Tibial nerve (tissue), 4 donors: ENCODE data around the gene FER1L5.

Experiments used
- CTCF ChIP-seq, 5 experiments: fragments of 200-600 bp in 3 of 5; fragments of 450-650 bp in 2 of 5; sonication (generic) in 3 of 5; IDR thresholded peaks; one replicate each; pipeline ENCODE4 v1.5.1; 2016 to 2019; ENCODE audit warnings: antibody characterized with exemption in 5 of 5, mild to moderate bottlenecking in 3 of 5, moderate library complexity in 2 of 5
- EP300 ChIP-seq, 2 donors: sonication (generic); formaldehyde crosslinking; IDR thresholded peaks; one replicate each; pipeline ENCODE4 v1.6.1; 2017; ENCODE audit warnings: antibody characterized with exemption in 2 of 2, mild to moderate bottlenecking in 1 of 2

DNA sequence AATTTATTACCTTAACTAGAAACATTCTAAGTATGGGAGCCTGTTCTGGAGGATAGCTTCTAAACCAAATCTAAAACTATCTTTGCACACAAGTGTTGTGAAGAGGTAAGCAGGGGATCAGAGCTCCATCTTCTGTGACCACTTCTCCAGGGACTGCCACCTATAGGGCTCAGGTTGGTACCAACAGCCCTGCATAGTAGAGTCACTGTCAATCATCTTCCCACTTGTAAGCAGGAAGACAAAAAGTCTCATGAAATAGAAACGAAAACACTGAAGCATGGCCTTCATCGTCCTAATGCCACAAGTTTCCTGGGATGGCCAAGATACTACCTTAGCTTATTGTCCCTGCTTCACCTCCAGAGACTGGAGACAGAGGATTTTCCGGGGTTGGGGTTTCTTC is 48.3 kb upstream of the FER1L5 start:
- no peak for TF ChIP-seq EP300 (IDR thresholded peaks at IDR 0.05)
- no peak for TF ChIP-seq CTCF (IDR thresholded peaks at IDR 0.05)
